CD14-positive monocyte (primary cell): ENCODE results near the gene IL31RA. TPM values are rescaled to one million over a fixed set of nuclear protein-coding genes. Genes with fewer than 3 reads are reported as not detected.

Experiments
- DNase-seq, 3 donors: peaks; one replicate each; pipeline ENCODE4 v3.0.0-alpha.2; 2011 to 2022
- H2AFZ ChIP-seq: 2 replicates; pipeline ENCODE4 v1.6.0; 2012; ENCODE audit warnings: mild to moderate bottlenecking, low read depth, low read length, inconsistent platforms; ENCODE audit not compliant: insufficient read depth, poor library complexity, severe bottlenecking
- H3K27ac ChIP-seq, 2 donors: 1 replicate in 1 of 2; 2 replicates in 1 of 2; pipeline ENCODE4 v1.5.1; 2012 to 2013; ENCODE audit warnings: low read length in 2 of 2, control low read depth in 1 of 2, inconsistent platforms in 1 of 2, low read depth in 1 of 2, mild to moderate bottlenecking in 1 of 2
- H3K27me3 ChIP-seq, 2 donors: one replicate each; pipeline versions ENCODE4 v1.6.0 to v1.6.1; 2011 to 2013; ENCODE audit warnings: low read length in 2 of 2; ENCODE audit not compliant: control insufficient read depth in 2 of 2, insufficient read depth in 2 of 2
- H3K36me3 ChIP-seq, 2 donors: replicated peaks in 1 of 2; 1 replicate in 1 of 2; 2 replicates in 1 of 2; pipeline versions ENCODE4 v1.5.1 to v1.6.1; 2012 to 2013; ENCODE audit warnings: low read length in 2 of 2, control low read depth in 1 of 2, inconsistent platforms in 1 of 2, mild to moderate bottlenecking in 1 of 2; ENCODE audit not compliant: insufficient read depth in 2 of 2, control insufficient read depth in 1 of 2
- H3K4me1 ChIP-seq, 2 donors: 1 replicate in 1 of 2; 2 replicates in 1 of 2; pipeline versions ENCODE4 v1.5.1 to v1.6.1; 2012 to 2013; ENCODE audit warnings: low read length in 2 of 2, control low read depth in 1 of 2, inconsistent platforms in 1 of 2, mild to moderate bottlenecking in 1 of 2, moderate library complexity in 1 of 2; ENCODE audit not compliant: insufficient read depth in 2 of 2, control insufficient read depth in 1 of 2
- H3K4me2 ChIP-seq: replicated peaks from 2 replicates; pipeline ENCODE3; 2012; ENCODE audit warnings: low read length, moderate library complexity, mild to moderate bottlenecking; ENCODE audit not compliant: poor library complexity, severe bottlenecking; ENCODE audit errors: extremely low read depth
- H3K4me3 ChIP-seq, 3 experiments: fragments of 200-600 bp in 1 of 3; sonication (generic) in 1 of 3; replicated peaks in 1 of 3; 1 replicate in 2 of 3; 2 replicates in 1 of 3; pipeline ENCODE4 v1.5.1; 2011 to 2013; ENCODE audit warnings: low read length in 3 of 3, mild to moderate bottlenecking in 3 of 3, control low read depth in 2 of 3, low read depth in 2 of 3, inconsistent platforms in 1 of 3, moderate library complexity in 1 of 3
- H3K79me2 ChIP-seq: 2 replicates; pipeline ENCODE4 v1.6.0; 2012; ENCODE audit warnings: mild to moderate bottlenecking, control low read depth, inconsistent platforms, low read length, moderate library complexity; ENCODE audit not compliant: insufficient read depth
- H3K9ac ChIP-seq: 2 replicates; pipeline ENCODE4 v1.6.0; 2017; ENCODE audit warnings: low read length, mild to moderate bottlenecking; ENCODE audit not compliant: insufficient read depth, poor library complexity, severe bottlenecking
- H3K9me3 ChIP-seq, 2 donors: replicated peaks in 1 of 2; 1 replicate in 1 of 2; 2 replicates in 1 of 2; pipeline versions ENCODE4 v1.5.1 to v1.6.1; 2012 to 2013; ENCODE audit warnings: low read length in 2 of 2, control low read depth in 1 of 2; ENCODE audit not compliant: control insufficient read depth in 1 of 2, insufficient read depth in 1 of 2
- H4K20me1 ChIP-seq: 2 replicates; pipeline ENCODE4 v1.6.0; 2012; ENCODE audit warnings: mild to moderate bottlenecking, low read length, control low read depth, moderate library complexity; ENCODE audit not compliant: insufficient read depth
- H3K27ac Mint-ChIP-seq, 7 donors: one replicate each; pipeline ENCODE4 v1.8.0; 2020; ENCODE audit warnings: mild to moderate bottlenecking in 7 of 7, mixed read lengths in 7 of 7, moderate library complexity in 6 of 7, inconsistent platforms in 2 of 7
- H3K27me3 Mint-ChIP-seq, 3 donors: one replicate each; pipeline ENCODE4 v1.8.0; 2021 to 2022; ENCODE audit warnings: low read depth in 3 of 3, mild to moderate bottlenecking in 3 of 3, mixed read lengths in 3 of 3, moderate library complexity in 3 of 3, inconsistent platforms in 1 of 3
- H3K36me3 Mint-ChIP-seq, 2 donors: one replicate each; pipeline ENCODE4 v1.8.0; 2020; ENCODE audit warnings: mixed read lengths in 2 of 2, inconsistent platforms in 1 of 2, mild to moderate bottlenecking in 1 of 2
- H3K4me1 Mint-ChIP-seq: one replicate; pipeline ENCODE4 v1.8.0; 2020; ENCODE audit warnings: mild to moderate bottlenecking, mixed read lengths
- H3K4me3 Mint-ChIP-seq, 2 donors: one replicate each; pipeline ENCODE4 v1.8.0; 2020; ENCODE audit warnings: mild to moderate bottlenecking in 2 of 2, mixed read lengths in 2 of 2, moderate library complexity in 1 of 2
- H3K9me3 Mint-ChIP-seq, 7 donors: one replicate each; pipeline ENCODE4 v1.8.0; 2020 to 2022; ENCODE audit warnings: mixed read lengths in 7 of 7, mild to moderate bottlenecking in 6 of 7, moderate library complexity in 6 of 7, inconsistent platforms in 2 of 7
- intact Hi-C, 2 donors: fragments of 100-400 bp; cut with micrococcal nuclease; formaldehyde crosslinking; loops; one replicate each; pipeline versions ENCODE4 v1.15.0 to v1.15.1; 2023
- polyA plus RNA-seq, 3 donors: library from polyadenylated mRNA; depleted of rRNA in 1 of 3; unstranded in 2 of 3; stranded (reverse) in 1 of 3; fragments of 300-500 nt in 2 of 3; fragments of >200 nt in 1 of 3; fragmentation: Illumina TruSeq in 2 of 3; gene quantifications; 1 replicate in 2 of 3; 2 replicates in 1 of 3; pipeline ENCODE4 v1.2.3, GENCODE V29; 2012 to 2021
- TF ChIP-seq, protein P1 (sequence below): fragments of 200-600 bp; IDR thresholded peaks from one replicate; pipeline ENCODE4 v1.8.0; 2022; ENCODE audit warnings: antibody characterized with exemption, mild to moderate bottlenecking

Gene IL31RA
- polyA plus RNA-seq, 3 donors, result 0.52 to 1.8 (median 1.3) TPM

DNA sequence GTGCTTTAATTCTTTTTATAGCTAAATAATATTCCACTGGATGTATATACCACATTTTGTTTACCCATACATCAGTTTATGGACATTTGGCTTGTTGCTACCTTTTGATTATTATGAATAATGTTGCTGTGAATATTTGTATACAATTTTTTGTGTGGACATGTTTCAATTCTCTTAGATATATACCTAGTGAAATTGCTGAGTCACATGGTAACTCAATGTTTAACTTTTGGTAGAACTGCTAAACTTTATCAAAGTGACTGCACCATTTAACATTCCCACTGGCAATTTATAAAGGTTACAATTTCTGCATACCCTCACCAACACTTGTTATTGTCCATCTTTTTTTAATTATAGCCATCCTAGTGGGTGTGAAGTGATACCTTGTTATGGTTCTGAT lies 22.1 kb downstream of the IL31RA start:
- Histone ChIP-seq H4K20me1 (no peaks in the 10 kb centered on the region), H2AFZ (no peak overlapping the region), H3K79me2 (peaks cover 6% of the 10 kb centered on the region), H3K4me3 (no peak overlapping the region), H3K4me1 (peaks cover 0 to 9% of the 10 kb centered on the region in 2 donors), H3K4me2 (no peak overlapping the region), H3K9ac (no peak overlapping the region), H3K27ac (no peak overlapping the region), H3K9me3 (no peaks in the 10 kb centered on the region), H3K36me3 (peaks cover 0 to 17% of the 10 kb centered on the region in 2 donors), H3K27me3 (no peaks in the 10 kb centered on the region)
- H3K4me3 Mint-ChIP-seq, result no peak overlapping the region
- H3K9me3 Mint-ChIP-seq, result peaks cover 0 to 8% (median 6%) of the 10 kb centered on the region in 7 donors
- no peak for DNase-seq
- peaks cover 37 to 41% of the 10 kb centered on the region in 2 donors for H3K36me3 Mint-ChIP-seq
- TF ChIP-seq, protein P1, sequence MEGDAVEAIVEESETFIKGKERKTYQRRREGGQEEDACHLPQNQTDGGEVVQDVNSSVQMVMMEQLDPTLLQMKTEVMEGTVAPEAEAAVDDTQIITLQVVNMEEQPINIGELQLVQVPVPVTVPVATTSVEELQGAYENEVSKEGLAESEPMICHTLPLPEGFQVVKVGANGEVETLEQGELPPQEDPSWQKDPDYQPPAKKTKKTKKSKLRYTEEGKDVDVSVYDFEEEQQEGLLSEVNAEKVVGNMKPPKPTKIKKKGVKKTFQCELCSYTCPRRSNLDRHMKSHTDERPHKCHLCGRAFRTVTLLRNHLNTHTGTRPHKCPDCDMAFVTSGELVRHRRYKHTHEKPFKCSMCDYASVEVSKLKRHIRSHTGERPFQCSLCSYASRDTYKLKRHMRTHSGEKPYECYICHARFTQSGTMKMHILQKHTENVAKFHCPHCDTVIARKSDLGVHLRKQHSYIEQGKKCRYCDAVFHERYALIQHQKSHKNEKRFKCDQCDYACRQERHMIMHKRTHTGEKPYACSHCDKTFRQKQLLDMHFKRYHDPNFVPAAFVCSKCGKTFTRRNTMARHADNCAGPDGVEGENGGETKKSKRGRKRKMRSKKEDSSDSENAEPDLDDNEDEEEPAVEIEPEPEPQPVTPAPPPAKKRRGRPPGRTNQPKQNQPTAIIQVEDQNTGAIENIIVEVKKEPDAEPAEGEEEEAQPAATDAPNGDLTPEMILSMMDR, result no peak
- H3K4me1 Mint-ChIP-seq, result peaks cover 15% of the 10 kb centered on the region
- intact Hi-C loops, result loop anchor here in 1 of 2 donors (10.0 kb wide), 1 partner anchor 48 kb away; no protein-coding TSS in a partner anchor
- peaks cover 0 to 2% (median 0%) of the 10 kb centered on the region in 3 donors for H3K27me3 Mint-ChIP-seq
- no peak overlapping the region for H3K27ac Mint-ChIP-seq

DNA sequence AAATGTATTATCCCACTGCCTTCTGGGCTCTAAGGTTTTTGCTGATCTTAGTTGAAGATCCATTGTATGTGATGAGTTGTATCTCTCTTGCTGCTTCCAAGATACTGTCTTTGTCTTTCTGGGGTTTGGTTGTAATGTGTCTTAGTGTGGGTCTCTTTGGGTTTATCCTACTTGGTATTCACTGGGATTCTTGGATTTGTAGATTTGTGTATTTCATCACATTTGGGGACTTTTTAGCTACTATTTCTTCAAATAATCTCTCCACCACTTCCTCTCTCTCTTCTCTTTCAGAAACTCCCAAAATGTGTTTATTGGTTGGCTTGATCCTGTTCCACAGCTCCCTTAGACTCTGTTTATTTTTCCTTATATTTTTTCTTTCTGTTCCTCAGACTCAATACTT lies 26.5 kb downstream of the IL31RA start:
- peaks cover 2 to 7% of the 10 kb centered on the region in 2 donors for H3K36me3 ChIP-seq
- H3K27me3 ChIP-seq, result no peaks in the 10 kb centered on the region
- Mint-ChIP-seq H3K27ac (no peak overlapping the region), H3K27me3 (peaks cover 0 to 2% (median 0%) of the 10 kb centered on the region in 3 donors), H3K4me3 (no peak overlapping the region), H3K4me1 (peaks cover 5% of the 10 kb centered on the region), H3K36me3 (peaks cover 28 to 44% of the 10 kb centered on the region in 2 donors), H3K9me3 (peaks cover 0 to 14% (median 6%) of the 10 kb centered on the region in 7 donors)
- H3K27ac ChIP-seq, result no peak overlapping the region
- no peaks in the 10 kb centered on the region for H3K4me1 ChIP-seq
- H2AFZ ChIP-seq, result no peak overlapping the region
- H3K79me2 ChIP-seq, result peaks cover 10% of the 10 kb centered on the region
- no peak overlapping the region for H3K4me3 ChIP-seq
- intact Hi-C loops, result loop anchor here in 1 of 2 donors (10.0 kb wide), 1 partner anchor 53 kb away; no protein-coding TSS in a partner anchor
- DNase-seq, result no peak
- TF ChIP-seq, protein P1, result no peak
- H3K9me3 ChIP-seq, result peaks cover 0 to 4% of the 10 kb centered on the region in 2 donors
- H3K4me2 ChIP-seq, result no peak overlapping the region
- H4K20me1 ChIP-seq, result no peaks in the 10 kb centered on the region
- no peak overlapping the region for H3K9ac ChIP-seq
